ENCODE results near the gene CAMK2N1. TPM values are rescaled to one million over a fixed set of nuclear protein-coding genes. Genes with fewer than 3 reads are reported as not detected.

Gene CAMK2N1
- total RNA-seq, 1 experiment from 2014 or later, result 55.0 TPM

- no peaks in the 10 kb centered on the region for H3K27me3 Mint-ChIP-seq (ENCODE audit: insufficient read depth, unreplicated experiment)
- no peak overlapping the region; the same call in 1 of the 2 replicates for H3K4me3 ChIP-seq (ENCODE audit: low read depth, low read length)
Observed at GRCh38 chr1:20480951-20481617, 4.9 kb downstream of the CAMK2N1 start.

GRCh38 chr1:20480243-20480944 lies 5.6 kb downstream of the CAMK2N1 start:
- Mint-ChIP-seq H3K4me1 (ENCODE audit: low read depth, unreplicated experiment) (peaks cover 47% of the 10 kb centered on the region), H3K27ac (ENCODE audit: unreplicated experiment) (peak overlapping the region; percentile 82), H3K27me3 (ENCODE audit: insufficient read depth, unreplicated experiment) (no peaks in the 10 kb centered on the region), H3K4me3 (ENCODE audit: unreplicated experiment) (peak overlapping the region; percentile 76), H3K36me3 (ENCODE audit: insufficient read depth, unreplicated experiment) (peaks cover 17% of the 10 kb centered on the region), H3K9me3 (ENCODE audit: unreplicated experiment) (no peaks in the 10 kb centered on the region)
- intact Hi-C loops (cut with micrococcal nuclease; ENCODE audit: unreplicated experiment), result no loop called here
- TF ChIP-seq CTCF (IDR thresholded peaks at IDR 0.05; ENCODE audit: insufficient read depth in 1 of 2, low read depth in 1 of 2, low read length in 1 of 2, severe bottlenecking in 1 of 2, unreplicated experiment in 1 of 2), result no peak
- no TSS peak for BruUV-seq (replicated peaks)
- ChIA-PET POLR2A (no interaction called here), CTCF (interaction anchor here (0.9 to 1.0 kb wide), 3 partner anchors 14 to 119 kb away, joined by 3 read pairs; no protein-coding TSS in a partner anchor)
- peak; percentile 86 to 93 for DNase-seq
- peaks cover 71% of the 10 kb centered on the region for H3K4me1 ChIP-seq
- H3K36me3 ChIP-seq (ENCODE audit: control insufficient read depth, insufficient read depth, low read length), result 0 out of 2 replicates have a peak, but pooled peaks cover 1% of the 10 kb centered on the region
- peak overlapping the region; percentile 31 for H3K4me3 ChIP-seq (ENCODE audit: low read depth, low read length)
- H3K27me3 ChIP-seq (replicated peaks; ENCODE audit: control insufficient read depth, insufficient read depth, low read length), result no peaks in the 10 kb centered on the region
- no peaks in the 10 kb centered on the region for H3K9me3 ChIP-seq

More at GRCh38 chr1:20480951-20481617, 4.9 kb downstream of the CAMK2N1 start:
- no peaks in the 10 kb centered on the region for H3K9me3 Mint-ChIP-seq (ENCODE audit: unreplicated experiment)
- ChIA-PET CTCF (interaction anchor here (0.6 to 1.0 kb wide), 4 partner anchors 10 to 119 kb away, joined by 3 to 6 read pairs (median 3); no protein-coding TSS in a partner anchor), POLR2A (interaction anchor here (0.6 kb wide), 1 partner anchor 599 kb away, joined by 6 read pairs; no protein-coding TSS in a partner anchor)
- H3K27me3 ChIP-seq (replicated peaks; ENCODE audit: control insufficient read depth, insufficient read depth, low read length), result no peaks in the 10 kb centered on the region
- peak overlapping the region; percentile 76 for H3K4me3 Mint-ChIP-seq (ENCODE audit: unreplicated experiment)
- intact Hi-C loops (cut with micrococcal nuclease; ENCODE audit: unreplicated experiment), result no loop called here
- H3K9me3 ChIP-seq, result no peaks in the 10 kb centered on the region
- H3K27ac Mint-ChIP-seq (ENCODE audit: unreplicated experiment), result peak overlapping the region; percentile 82
- TSS peak; percentile 74 for BruUV-seq (replicated peaks)
- H3K36me3 ChIP-seq (ENCODE audit: control insufficient read depth, insufficient read depth, low read length), result 0 out of 2 replicates have a peak, but pooled peaks cover 1% of the 10 kb centered on the region
- H3K36me3 Mint-ChIP-seq (ENCODE audit: insufficient read depth, unreplicated experiment), result peaks cover 17% of the 10 kb centered on the region
- no peak for TF ChIP-seq CTCF (IDR thresholded peaks at IDR 0.05; ENCODE audit: insufficient read depth in 1 of 2, low read depth in 1 of 2, low read length in 1 of 2, severe bottlenecking in 1 of 2, unreplicated experiment in 1 of 2)
- DNase-seq, result peak in 1 of 2 experiments; percentile 20
- H3K4me1 ChIP-seq, result peaks cover 64% of the 10 kb centered on the region
- H3K4me1 Mint-ChIP-seq (ENCODE audit: low read depth, unreplicated experiment), result peaks cover 47% of the 10 kb centered on the region

- intact Hi-C loops (cut with micrococcal nuclease; ENCODE audit: unreplicated experiment), result no loop called here
- CTCF ChIA-PET, result no interaction called here
- peaks cover 51% of the 10 kb centered on the region for H3K4me1 Mint-ChIP-seq (ENCODE audit: low read depth, unreplicated experiment)
Observed at GRCh38 chr1:20479840-20480239, 6.2 kb downstream of the CAMK2N1 start.

More at GRCh38 chr1:20479840-20480239, 6.2 kb downstream of the CAMK2N1 start:
- no peak for TF ChIP-seq CTCF (IDR thresholded peaks at IDR 0.05; ENCODE audit: insufficient read depth in 1 of 2, low read depth in 1 of 2, low read length in 1 of 2, severe bottlenecking in 1 of 2, unreplicated experiment in 1 of 2)
- Histone ChIP-seq H3K4me1 (peaks cover 77% of the 10 kb centered on the region), H3K4me3 (ENCODE audit: low read depth, low read length) (peak overlapping the region; percentile 31), H3K36me3 (ENCODE audit: control insufficient read depth, insufficient read depth, low read length) (0 out of 2 replicates have a peak, but pooled peaks cover 1% of the 10 kb centered on the region), H3K9me3 (no peaks in the 10 kb centered on the region), H3K27me3 (replicated peaks; ENCODE audit: control insufficient read depth, insufficient read depth, low read length) (no peaks in the 10 kb centered on the region)
- peak overlapping the region; percentile 82 for H3K27ac Mint-ChIP-seq (ENCODE audit: unreplicated experiment)
- H3K9me3 Mint-ChIP-seq (ENCODE audit: unreplicated experiment), result no peaks in the 10 kb centered on the region
- peaks cover 17% of the 10 kb centered on the region for H3K36me3 Mint-ChIP-seq (ENCODE audit: insufficient read depth, unreplicated experiment)
- peak overlapping the region; percentile 76 for H3K4me3 Mint-ChIP-seq (ENCODE audit: unreplicated experiment)
- BruUV-seq (replicated peaks), result no TSS peak
- POLR2A ChIA-PET, result no interaction called here
- no peak for DNase-seq
- H3K27me3 Mint-ChIP-seq (ENCODE audit: insufficient read depth, unreplicated experiment), result no peaks in the 10 kb centered on the region
